GM12878 (cell line): ENCODE measurements around the gene KDM2A. TPM values are rescaled to one million over a fixed set of nuclear protein-coding genes. Genes with fewer than 3 reads are reported as not detected.

Experiments
- ATAC-seq: fragments of 200-7000 bp; cut with Tn5 transposase; 3 replicates; pipeline ENCODE4 v1.9.1; 2020; ENCODE audit warnings: mild to moderate bottlenecking, moderate library complexity
- BruUV-seq: library from RNA; stranded (reverse); fragments of 400-500 nt; replicated peaks from 2 replicates; lab custom pipeline; 2021; lab: Mats Ljungman, UMichigan
- CTCF ChIA-PET: fragments of 300-600 bp; sonication (Branson Sonifier 250); formaldehyde crosslinking; extraction: SDS; loops from one replicate; lab custom pipeline; 2021; ENCODE audit warnings: inconsistent platforms; lab: Yijun Ruan, JAX
- POLR2A ChIA-PET: fragments of 350-600 bp; formaldehyde crosslinking; extraction: SDS; loops from one replicate; lab custom pipeline; 2021; ENCODE audit warnings: inconsistent platforms; lab: Charles Lee
- RAD21 ChIA-PET: fragments of 300-600 bp; sonication (Branson Sonifier 250); formaldehyde crosslinking; loops from one replicate; lab custom pipeline; 2023; ENCODE audit warnings: antibody characterized with exemption; ENCODE audit not compliant: unreplicated experiment; lab: Charles Lee
- SMC1A ChIA-PET: fragments of 300-600 bp; sonication (Branson Sonifier 250); formaldehyde crosslinking; loops from one replicate; lab custom pipeline; 2023; ENCODE audit not compliant: unreplicated experiment, uncharacterized antibody; lab: Charles Lee
- DNase-seq: peaks from one replicate; pipeline ENCODE4 v3.0.0-alpha.2; 2011; ENCODE audit warnings: low read depth, low spot score
- FAIRE-seq: peaks from 3 replicates; lab custom pipeline; 2011; peaks lifted over from hg19 to GRCh38; lab: Jason Lieb, UNC
- H2AFZ ChIP-seq: 2 replicates; pipeline ENCODE4 v1.6.0; 2011; ENCODE audit warnings: low read depth, low read length, control low read depth; ENCODE audit not compliant: control insufficient read depth
- H3K27ac ChIP-seq: 2 replicates; pipeline ENCODE4 v1.5.1; 2011; ENCODE audit warnings: control low read depth; ENCODE audit not compliant: control insufficient read depth, insufficient read depth
- H3K27me3 ChIP-seq, 2 experiments: replicated peaks in 1 of 2; 2 replicates each; pipeline versions ENCODE4 v1.6.0 to v1.6.1; 2011; ENCODE audit warnings: low read length in 1 of 2; ENCODE audit not compliant: control insufficient read depth in 2 of 2, insufficient read depth in 2 of 2
- H3K36me3 ChIP-seq, 2 experiments: 2 replicates each; pipeline ENCODE4 v1.5.1; 2011; ENCODE audit warnings: low read length in 1 of 2; ENCODE audit not compliant: control insufficient read depth in 2 of 2, insufficient read depth in 2 of 2
- H3K4me1 ChIP-seq: 2 replicates; pipeline ENCODE4 v1.6.1; 2011; ENCODE audit warnings: mild to moderate bottlenecking, low read length, moderate library complexity, mixed read lengths; ENCODE audit not compliant: control insufficient read depth, insufficient read depth
- H3K4me2 ChIP-seq: 2 replicates; pipeline ENCODE4 v1.6.0; 2011; ENCODE audit warnings: control low read depth; ENCODE audit not compliant: control insufficient read depth, insufficient read depth
- H3K4me3 ChIP-seq: fragments of 200-600 bp; sonication (generic); 2 replicates; pipeline ENCODE4 v1.5.1; 2016
- H3K79me2 ChIP-seq: 2 replicates; pipeline ENCODE4 v1.6.0; 2011; ENCODE audit warnings: low read length; ENCODE audit not compliant: control insufficient read depth, insufficient read depth
- H3K9ac ChIP-seq: 2 replicates; pipeline ENCODE4 v1.8.0; 2011; ENCODE audit warnings: low read length, control low read depth, mixed read lengths; ENCODE audit not compliant: control insufficient read depth, insufficient read depth
- H3K9me3 ChIP-seq: replicated peaks from 3 replicates; pipeline ENCODE4 v1.5.1; 2011; ENCODE audit warnings: mild to moderate bottlenecking, low read length; ENCODE audit not compliant: control insufficient read depth, insufficient read depth
- H4K20me1 ChIP-seq: 2 replicates; pipeline ENCODE4 v1.6.0; 2011; ENCODE audit not compliant: control insufficient read depth, insufficient read depth
- ATF3 ChIP-seq: IDR thresholded peaks from 2 replicates; pipeline ENCODE4 v1.6.1; 2011; ENCODE audit warnings: low read depth, mild to moderate bottlenecking, low read length, moderate library complexity, borderline replicate concordance; ENCODE audit errors: extremely low read depth
- DPF2 ChIP-seq: fragments of 450-650 bp; IDR thresholded peaks from 2 replicates; pipeline ENCODE4 v1.6.1; 2017; ENCODE audit warnings: mild to moderate bottlenecking
- EED ChIP-seq: sonication (generic); IDR thresholded peaks from 2 replicates; pipeline ENCODE4 v1.6.1; 2016; ENCODE audit warnings: antibody characterized with exemption, low read depth
- FOS ChIP-seq: IDR thresholded peaks from 3 replicates; pipeline ENCODE4 v1.6.1; 2011; ENCODE audit warnings: borderline replicate concordance; ENCODE audit not compliant: insufficient read length; ENCODE audit errors: extremely low read depth
- IKZF1 ChIP-seq: fragments of 450-650 bp; conservative IDR thresholded peaks from 2 replicates; pipeline ENCODE4 v1.6.1; 2017; ENCODE audit warnings: antibody characterized with exemption, mild to moderate bottlenecking
- IKZF2 ChIP-seq, 2 experiments: fragments of 450-650 bp; IDR thresholded peaks; 2 replicates each; pipeline ENCODE4 v1.6.1; 2017; ENCODE audit warnings: mild to moderate bottlenecking in 2 of 2, moderate library complexity in 2 of 2
- LARP7 ChIP-seq: fragments of 450-650 bp; IDR thresholded peaks from 2 replicates; pipeline ENCODE4 v1.6.1; 2017; ENCODE audit warnings: mild to moderate bottlenecking
- NR2C2 ChIP-seq: IDR thresholded peaks from 2 replicates; pipeline ENCODE4 v1.6.1; 2011; ENCODE audit warnings: borderline replicate concordance, low read depth; ENCODE audit not compliant: control insufficient read depth, insufficient read length
- NR2F1 ChIP-seq: fragments of 450-650 bp; conservative IDR thresholded peaks from 2 replicates; pipeline ENCODE4 v1.6.1; 2017; ENCODE audit warnings: mild to moderate bottlenecking
- POLR2A ChIP-seq: IDR thresholded peaks from 2 replicates; pipeline ENCODE4 v1.6.1; 2011; ENCODE audit warnings: low read depth, mild to moderate bottlenecking, low read length
- RBBP5 ChIP-seq: fragments of 200-600 bp; sonication (generic); conservative IDR thresholded peaks from 2 replicates; pipeline ENCODE4 v1.6.1; 2016
- YY1 ChIP-seq: IDR thresholded peaks from 2 replicates; pipeline ENCODE4 v1.6.1; 2011; ENCODE audit warnings: low read depth, mild to moderate bottlenecking, low read length
- ZSCAN29 ChIP-seq: fragments of 450-650 bp; IDR thresholded peaks from 2 replicates; pipeline ENCODE4 v1.6.1; 2017; ENCODE audit warnings: mild to moderate bottlenecking, moderate library complexity
- WGBS: methylation state at CpG from one replicate; pipeline ENCODE4 v1.1.6; 2016; ENCODE audit warnings: low lambda C conversion rate; ENCODE audit not compliant: insufficient replicate concordance, insufficient coverage; ENCODE audit errors: missing lambda C conversion rate; 5-methylcytosine and 5-hydroxymethylcytosine counted together
- in situ Hi-C: fragments of 300-500 bp; cut with MboI; formaldehyde crosslinking; loops from 9 replicates; pipeline ENCODE4 v1.14.3; 2018; ENCODE audit warnings: mixed read lengths
- intact Hi-C: fragments of 100-400 bp; cut with micrococcal nuclease; formaldehyde crosslinking; loops from one replicate; pipeline ENCODE4 v1.14.2; 2022; ENCODE audit not compliant: unreplicated experiment
- polyA plus RNA-seq, 11 experiments: library from polyadenylated mRNA; depleted of rRNA in 4 of 11; unstranded in 6 of 11; stranded (reverse) in 5 of 11; fragments of >200 nt; fragmentation: Nextera tagmentation in 4 of 11; fragmentation: Illumina TruSeq in 1 of 11; extraction: Ambion mirVana in 4 of 11; extraction: Trizol in 1 of 11; gene quantifications; 1 replicate in 1 of 11; 2 replicates in 10 of 11; pipeline versions ENCODE4 v1.2.1 to v1.2.3, GENCODE V29; 2011 to 2016; ENCODE audit warnings: inconsistent platforms in 2 of 11, missing spikeins in 2 of 11, low read depth in 1 of 11
- total RNA-seq, 4 experiments: library from RNA; depleted of rRNA in 3 of 4; stranded (reverse); fragments of >200 nt in 3 of 4; fragmentation: Illumina TruSeq in 1 of 4; extraction: Trizol in 1 of 4; gene quantifications; 2 replicates each; pipeline versions ENCODE4 v1.2.1 to v1.2.3, GENCODE V29; 2013 to 2021
- TF ChIP-seq, protein P1 (sequence below), 3 experiments: IDR thresholded peaks in 2 of 3; conservative IDR thresholded peaks in 1 of 3; 2 replicates each; pipeline ENCODE4 v1.5.1; 2011; ENCODE audit warnings: low read depth in 3 of 3, low read length in 3 of 3, mild to moderate bottlenecking in 3 of 3, control low read depth in 2 of 3, moderate library complexity in 2 of 3, inconsistent platforms in 1 of 3, mixed read lengths in 1 of 3; ENCODE audit not compliant: control insufficient read depth in 2 of 3, insufficient read depth in 1 of 3; ENCODE audit errors: extremely low read depth in 1 of 3
- TF ChIP-seq, protein P2 (sequence below): IDR thresholded peaks from 2 replicates; pipeline ENCODE4 v1.6.1; 2012; ENCODE audit warnings: improper control_type of control experiment, low read depth, low read length; ENCODE audit not compliant: insufficient replicate concordance

Gene KDM2A
- total and polyA plus RNA-seq, 10 of the 15 experiments (the other 5 are each of a cell fraction or from before 2014, with no cell fraction given), result 10.5 to 69.3 (median 41.6) TPM

GRCh38 chr11:67119585-67120391, 725 bp downstream of the KDM2A start:
- peak overlapping the region; percentile 67 for H3K9ac ChIP-seq
- peaks cover 18% of the 10 kb centered on the region for H3K4me1 ChIP-seq
- CTCF ChIA-PET, result interaction anchor here (1.0 to 2.0 kb wide), 4 partner anchors 25 to 234 kb away, joined by 3 to 7 read pairs (median 4); partner anchors contain the start of gene POLD4
- intact Hi-C loops (loop anchor here (5.0 kb wide), 2 partner anchors 37 to 43 kb away; no protein-coding TSS in a partner anchor), in situ Hi-C loops (no loop called here)
- H3K27me3 ChIP-seq, result no peaks in the 10 kb centered on the region
- SMC1A ChIA-PET, result interaction anchor here (1.0 kb wide), 2 partner anchors 19 to 20 kb away, joined by 3 read pairs; no protein-coding TSS in a partner anchor
- peaks cover 0 to 16% of the 10 kb centered on the region in 2 experiments; a peak in 1 of 4 replicates for H3K36me3 ChIP-seq
- peak overlapping the region; percentile 5; the same call in 1 of the 2 replicates for H3K4me2 ChIP-seq
- POLR2A ChIA-PET, result interaction anchor here (0.6 to 1.0 kb wide), 3 partner anchors 9 to 169 kb away, joined by 3 to 4 read pairs (median 3); no protein-coding TSS in a partner anchor
- WGBS, result under 1% methylated on average over 54 of the region's 61 CpGs
- TF ChIP-seq NR2C2 (no peak), ATF3 (no peak), ZSCAN29 (no peak), DPF2 (no peak; the same call in 1 of the 2 replicates), IKZF1 (0 out of 2 replicates have a peak, but pooled peaks have one; percentile 54), LARP7 (peak; percentile 24; the same call in 1 of the 2 replicates), YY1 (no peak), IKZF2 (IDR thresholded peaks at IDR 0.05) (0 out of 4 replicates have a peak, but pooled peaks of 1 of the 2 experiments have one; percentile 5), RBBP5 (no peak), POLR2A (0 out of 2 replicates have a peak, but pooled peaks have one; percentile 17), NR2F1 (peak; percentile 24; the same call in 1 of the 2 replicates), EED (0 out of 2 replicates have a peak, but pooled peaks have one; percentile 14), FOS (no peak)
- TF ChIP-seq, protein P1, sequence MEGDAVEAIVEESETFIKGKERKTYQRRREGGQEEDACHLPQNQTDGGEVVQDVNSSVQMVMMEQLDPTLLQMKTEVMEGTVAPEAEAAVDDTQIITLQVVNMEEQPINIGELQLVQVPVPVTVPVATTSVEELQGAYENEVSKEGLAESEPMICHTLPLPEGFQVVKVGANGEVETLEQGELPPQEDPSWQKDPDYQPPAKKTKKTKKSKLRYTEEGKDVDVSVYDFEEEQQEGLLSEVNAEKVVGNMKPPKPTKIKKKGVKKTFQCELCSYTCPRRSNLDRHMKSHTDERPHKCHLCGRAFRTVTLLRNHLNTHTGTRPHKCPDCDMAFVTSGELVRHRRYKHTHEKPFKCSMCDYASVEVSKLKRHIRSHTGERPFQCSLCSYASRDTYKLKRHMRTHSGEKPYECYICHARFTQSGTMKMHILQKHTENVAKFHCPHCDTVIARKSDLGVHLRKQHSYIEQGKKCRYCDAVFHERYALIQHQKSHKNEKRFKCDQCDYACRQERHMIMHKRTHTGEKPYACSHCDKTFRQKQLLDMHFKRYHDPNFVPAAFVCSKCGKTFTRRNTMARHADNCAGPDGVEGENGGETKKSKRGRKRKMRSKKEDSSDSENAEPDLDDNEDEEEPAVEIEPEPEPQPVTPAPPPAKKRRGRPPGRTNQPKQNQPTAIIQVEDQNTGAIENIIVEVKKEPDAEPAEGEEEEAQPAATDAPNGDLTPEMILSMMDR (IDR thresholded peaks at IDR 0.05 in 2 of 3, conservative IDR thresholded peaks at IDR 0.05 in 1 of 3; ENCODE audit: control insufficient read depth in 2 of 3, extremely low read depth in 1 of 3, insufficient read depth in 1 of 3, low read depth in 3 of 3, low read length in 3 of 3), result peak in 1 of 3 experiments; percentile 14; a peak in 1 of 6 replicates
- TF ChIP-seq, protein P2, sequence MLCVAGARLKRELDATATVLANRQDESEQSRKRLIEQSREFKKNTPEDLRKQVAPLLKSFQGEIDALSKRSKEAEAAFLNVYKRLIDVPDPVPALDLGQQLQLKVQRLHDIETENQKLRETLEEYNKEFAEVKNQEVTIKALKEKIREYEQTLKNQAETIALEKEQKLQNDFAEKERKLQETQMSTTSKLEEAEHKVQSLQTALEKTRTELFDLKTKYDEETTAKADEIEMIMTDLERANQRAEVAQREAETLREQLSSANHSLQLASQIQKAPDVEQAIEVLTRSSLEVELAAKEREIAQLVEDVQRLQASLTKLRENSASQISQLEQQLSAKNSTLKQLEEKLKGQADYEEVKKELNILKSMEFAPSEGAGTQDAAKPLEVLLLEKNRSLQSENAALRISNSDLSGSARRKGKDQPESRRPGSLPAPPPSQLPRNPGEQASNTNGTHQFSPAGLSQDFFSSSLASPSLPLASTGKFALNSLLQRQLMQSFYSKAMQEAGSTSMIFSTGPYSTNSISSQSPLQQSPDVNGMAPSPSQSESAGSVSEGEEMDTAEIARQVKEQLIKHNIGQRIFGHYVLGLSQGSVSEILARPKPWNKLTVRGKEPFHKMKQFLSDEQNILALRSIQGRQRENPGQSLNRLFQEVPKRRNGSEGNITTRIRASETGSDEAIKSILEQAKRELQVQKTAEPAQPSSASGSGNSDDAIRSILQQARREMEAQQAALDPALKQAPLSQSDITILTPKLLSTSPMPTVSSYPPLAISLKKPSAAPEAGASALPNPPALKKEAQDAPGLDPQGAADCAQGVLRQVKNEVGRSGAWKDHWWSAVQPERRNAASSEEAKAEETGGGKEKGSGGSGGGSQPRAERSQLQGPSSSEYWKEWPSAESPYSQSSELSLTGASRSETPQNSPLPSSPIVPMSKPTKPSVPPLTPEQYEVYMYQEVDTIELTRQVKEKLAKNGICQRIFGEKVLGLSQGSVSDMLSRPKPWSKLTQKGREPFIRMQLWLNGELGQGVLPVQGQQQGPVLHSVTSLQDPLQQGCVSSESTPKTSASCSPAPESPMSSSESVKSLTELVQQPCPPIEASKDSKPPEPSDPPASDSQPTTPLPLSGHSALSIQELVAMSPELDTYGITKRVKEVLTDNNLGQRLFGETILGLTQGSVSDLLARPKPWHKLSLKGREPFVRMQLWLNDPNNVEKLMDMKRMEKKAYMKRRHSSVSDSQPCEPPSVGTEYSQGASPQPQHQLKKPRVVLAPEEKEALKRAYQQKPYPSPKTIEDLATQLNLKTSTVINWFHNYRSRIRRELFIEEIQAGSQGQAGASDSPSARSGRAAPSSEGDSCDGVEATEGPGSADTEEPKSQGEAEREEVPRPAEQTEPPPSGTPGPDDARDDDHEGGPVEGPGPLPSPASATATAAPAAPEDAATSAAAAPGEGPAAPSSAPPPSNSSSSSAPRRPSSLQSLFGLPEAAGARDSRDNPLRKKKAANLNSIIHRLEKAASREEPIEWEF, result no peak
- ATAC-seq (peak; percentile 10), FAIRE-seq (no peak), DNase-seq (no peak)
- RAD21 ChIA-PET, result interaction anchor here (0.8 to 1.2 kb wide), 8 partner anchors 14 to 254 kb away, joined by 3 to 11 read pairs (median 3); partner anchors contain the start of genes CLCF1 and POLD4
- peaks cover 52% of the 10 kb centered on the region for H3K79me2 ChIP-seq
- H4K20me1 ChIP-seq, result no peaks in the 10 kb centered on the region
- no peaks in the 10 kb centered on the region for H3K9me3 ChIP-seq
- H3K27ac ChIP-seq, result peak overlapping the region; percentile 77
- no TSS peak for BruUV-seq
- H2AFZ ChIP-seq, result no peak overlapping the region
- H3K4me3 ChIP-seq, result peak overlapping the region; percentile 93
